Activated CD4-positive, CD25-positive, alpha-beta regulatory T cell treated with anti-CD3 and anti-CD28 coated beads, Interleukin-2, amount 50 U/mL, for 24 hours (primary cell): ENCODE results near the gene FRMD1.

Experiments used
- ATAC-seq, 2 donors: fragments of 150-1000 bp; cut with Tn5 transposase; one replicate each; pipeline ENCODE4 v1.10.0; 2021; ENCODE audit warnings: mild to moderate bottlenecking in 1 of 2, moderate library complexity in 1 of 2

Gene FRMD1

DNA sequence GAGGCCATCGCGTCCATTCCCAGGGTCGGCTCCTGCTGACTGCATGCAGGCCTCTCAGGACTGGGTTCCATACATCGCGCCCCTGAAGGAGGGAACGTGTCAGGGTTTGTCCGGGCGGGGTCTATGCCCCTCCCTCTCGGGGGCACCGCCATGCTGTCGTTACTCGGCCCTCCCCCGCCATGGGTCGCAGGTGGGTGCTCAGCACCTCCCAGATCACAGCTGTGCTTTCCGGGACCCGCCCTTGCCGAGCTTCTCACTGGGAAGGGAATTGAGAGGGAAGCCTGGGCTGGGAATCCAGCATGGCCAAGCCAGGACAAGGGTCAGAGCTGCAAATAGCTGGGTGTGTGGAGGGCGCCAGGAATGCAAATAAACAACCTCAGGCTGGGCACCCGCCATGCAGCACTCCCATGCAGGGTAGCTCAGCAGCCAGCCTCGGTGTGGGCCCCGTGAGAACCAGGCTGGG lies at the start of gene FRMD1:
TSS of gene FRMD1 (minus strand) at position 270 of the 463 bp plus-strand sequence. CDS start at position 152, 118 bp downstream.
- ATAC-seq, result no peak

- no peak for ATAC-seq
Observed at GRCh38 chr6:168128006-168128630, 49.1 kb upstream of the FRMD1 start.

DNA sequence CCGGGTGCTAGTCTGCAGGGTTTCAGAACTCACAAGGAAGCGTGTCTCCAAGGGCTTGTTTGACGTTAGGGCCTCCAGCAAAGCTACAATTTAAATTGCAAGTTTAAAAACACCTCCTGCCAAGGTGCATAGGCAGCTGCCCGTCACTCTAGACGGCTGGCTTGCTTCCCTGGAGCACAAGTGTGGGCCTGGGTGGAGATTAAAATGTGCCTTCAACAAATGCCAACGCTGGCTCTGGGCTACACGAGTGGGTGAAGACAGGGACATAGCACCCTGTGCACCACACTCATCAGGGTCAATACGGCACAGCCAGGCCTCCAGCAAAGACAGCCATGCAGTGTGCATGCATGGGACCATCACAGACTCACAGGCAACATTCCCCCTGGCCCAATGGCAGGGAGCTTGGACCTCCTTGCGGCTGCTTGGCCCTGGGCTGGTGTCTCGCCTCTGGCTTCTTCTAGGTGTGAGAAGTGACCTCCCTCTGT lies 48.4 kb upstream of the FRMD1 start:
- ATAC-seq, result no peak

DNA sequence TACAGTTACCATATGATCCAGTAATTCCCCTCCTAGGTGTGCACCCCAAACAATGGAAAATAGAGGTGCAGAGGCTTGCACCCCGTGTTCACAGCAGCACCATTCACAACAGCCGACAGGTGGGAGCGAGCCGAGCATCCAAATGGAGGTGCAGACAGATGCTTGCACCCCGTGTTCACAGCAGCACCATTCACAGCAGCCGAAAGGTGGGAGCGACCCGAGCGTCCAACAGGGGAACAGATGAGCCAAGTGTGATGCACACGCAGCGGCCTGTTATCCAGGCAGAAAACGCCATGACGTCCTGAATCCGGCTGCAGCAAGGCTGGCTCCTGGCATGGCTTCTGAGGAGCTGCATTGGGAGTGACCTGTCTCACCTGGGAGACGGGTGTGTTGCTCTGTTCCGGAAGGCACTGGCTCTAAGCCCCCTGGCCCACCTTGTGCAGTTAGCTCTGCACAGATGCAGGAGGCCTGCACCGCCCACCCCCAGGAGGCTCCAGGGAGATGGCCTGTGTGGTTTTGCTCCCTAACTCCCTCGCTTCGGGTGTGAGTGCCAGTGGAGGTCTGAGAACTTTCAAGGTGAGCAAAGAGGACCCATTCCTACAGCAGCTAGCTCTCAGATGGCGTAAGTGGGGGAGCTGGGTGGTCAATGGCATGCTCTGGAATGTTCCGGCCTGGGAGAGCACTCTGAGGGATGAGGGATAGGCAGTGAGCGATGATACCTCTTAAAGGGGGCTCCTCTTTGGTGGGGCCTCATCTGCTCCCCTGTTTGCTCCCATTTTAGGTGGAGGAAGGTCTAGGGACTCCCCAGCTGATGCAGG lies 47.8 kb upstream of the FRMD1 start:
- ATAC-seq, result no peak

DNA sequence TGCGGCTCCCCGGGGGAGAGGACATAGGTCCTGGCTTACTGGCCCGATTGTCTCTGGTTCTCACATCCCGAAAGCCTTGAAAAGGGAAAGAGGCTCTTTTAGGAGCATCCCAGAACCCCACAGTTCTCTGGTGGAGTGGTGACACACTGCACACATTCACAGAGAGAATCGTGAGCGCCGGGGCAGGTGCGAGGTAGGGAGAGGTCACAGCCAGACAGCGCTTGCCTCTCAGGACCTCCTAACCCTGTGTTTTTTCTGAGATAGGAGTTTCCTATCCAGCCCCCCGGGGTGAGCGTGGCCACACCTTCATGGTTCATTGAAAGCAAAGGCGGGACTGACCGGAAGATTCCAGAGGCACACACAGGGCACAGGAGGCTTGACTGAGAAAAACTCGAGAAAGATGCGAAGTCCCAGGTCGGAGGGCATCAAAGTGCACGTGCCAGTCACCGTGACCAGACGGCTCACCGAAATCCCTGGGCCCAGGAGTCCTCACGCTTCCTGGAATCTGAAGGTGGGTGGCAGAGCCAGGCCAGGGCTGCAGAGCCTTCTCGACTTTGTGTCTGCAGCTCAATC lies 46.5 kb upstream of the FRMD1 start:
- ATAC-seq, result no peak

- no peak for ATAC-seq
Observed at GRCh38 chr6:168124921-168125320, 45.9 kb upstream of the FRMD1 start.

DNA sequence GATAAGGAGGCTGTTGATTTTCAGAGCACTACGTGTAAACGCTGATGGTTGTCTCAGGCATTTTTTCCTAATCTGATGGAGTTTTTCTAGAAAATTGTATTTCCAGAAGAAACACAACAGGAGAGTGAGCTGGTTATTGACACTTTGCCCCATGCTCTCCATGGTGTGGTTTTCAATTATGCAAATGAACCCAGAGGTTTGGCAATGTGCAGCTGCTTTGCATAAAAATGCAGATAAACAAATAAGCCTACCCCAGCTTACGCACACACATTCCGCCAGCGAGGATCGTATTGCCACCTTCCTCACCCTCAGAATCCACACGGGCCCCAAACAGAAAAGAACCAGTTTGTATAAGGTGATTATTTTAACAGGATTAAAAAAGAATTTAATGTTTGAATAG lies 45.1 kb upstream of the FRMD1 start:
- no peak for ATAC-seq

- no peak for ATAC-seq
Observed at GRCh38 chr6:168123165-168123911, 44.3 kb upstream of the FRMD1 start.

DNA sequence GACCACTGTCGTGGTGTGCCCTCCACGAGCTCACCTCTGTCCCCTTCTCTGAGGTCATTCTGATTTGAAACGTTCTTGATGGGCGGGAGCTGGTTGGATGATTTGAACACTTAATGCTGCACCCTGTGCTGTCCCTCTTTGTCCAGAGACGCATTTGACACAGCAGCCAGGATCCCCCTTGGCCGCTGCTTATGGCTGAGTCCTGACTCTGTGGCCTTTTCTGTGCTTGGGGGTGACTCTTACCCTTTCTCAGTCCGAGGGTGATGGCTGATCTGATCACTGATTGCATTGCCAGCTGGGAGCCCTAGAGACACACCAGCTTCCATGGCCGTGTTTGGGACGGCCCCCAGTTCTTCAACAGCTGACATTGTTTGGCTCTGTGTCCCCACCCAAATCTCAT lies 43.5 kb upstream of the FRMD1 start:
- ATAC-seq, result no peak

- no peak for ATAC-seq
Observed at GRCh38 chr6:168122011-168122410, 43.0 kb upstream of the FRMD1 start.

- ATAC-seq, result no peak
Observed at GRCh38 chr6:168121303-168121665, 42.3 kb upstream of the FRMD1 start.

DNA sequence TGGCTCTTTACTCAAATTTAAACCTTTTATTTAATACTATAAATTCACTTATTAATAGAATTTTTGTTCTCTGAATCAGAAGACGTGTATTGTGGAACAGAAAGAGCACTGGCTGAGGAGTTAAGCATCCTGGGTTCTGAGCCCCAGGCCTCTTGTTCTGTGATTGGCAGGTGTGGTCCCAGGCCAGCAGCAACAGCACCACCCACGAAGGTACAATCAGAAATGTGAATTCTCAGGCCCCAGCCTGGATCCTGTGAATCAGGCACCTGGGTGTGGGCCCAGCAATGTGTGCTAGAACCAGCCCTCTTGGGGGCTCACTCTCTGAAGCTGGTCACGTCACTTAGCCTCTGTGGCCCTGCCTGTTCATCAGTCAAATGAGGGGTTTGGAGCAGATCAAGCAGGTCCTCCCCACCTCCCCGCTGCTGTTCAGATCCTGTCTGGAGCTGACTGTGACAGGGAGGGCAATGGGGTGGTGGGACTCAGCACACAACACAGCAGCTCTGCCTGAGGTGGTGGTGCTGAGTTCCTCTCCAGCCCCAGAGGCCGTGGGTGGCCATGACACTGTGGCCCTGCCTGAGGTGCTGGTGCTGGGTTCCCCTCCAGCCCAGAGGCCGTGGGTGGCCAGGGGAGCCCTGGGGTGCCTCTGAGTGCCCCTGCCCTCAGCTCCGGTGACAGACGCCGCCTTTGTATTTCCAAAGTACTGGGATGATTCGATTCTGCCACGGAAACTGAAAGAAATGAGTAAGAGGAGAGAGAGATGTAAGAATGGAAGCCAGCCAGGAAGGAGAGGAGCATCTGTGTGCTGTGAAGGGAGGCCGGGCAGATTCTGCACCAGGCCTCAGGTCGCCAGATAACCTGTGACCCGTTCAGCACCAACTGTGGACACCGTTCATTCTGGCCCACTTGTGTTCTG lies 41.6 kb upstream of the FRMD1 start:
- no peak for ATAC-seq

GRCh38 chr6:168119539-168119938 lies 40.5 kb upstream of the FRMD1 start:
- no peak for ATAC-seq

DNA sequence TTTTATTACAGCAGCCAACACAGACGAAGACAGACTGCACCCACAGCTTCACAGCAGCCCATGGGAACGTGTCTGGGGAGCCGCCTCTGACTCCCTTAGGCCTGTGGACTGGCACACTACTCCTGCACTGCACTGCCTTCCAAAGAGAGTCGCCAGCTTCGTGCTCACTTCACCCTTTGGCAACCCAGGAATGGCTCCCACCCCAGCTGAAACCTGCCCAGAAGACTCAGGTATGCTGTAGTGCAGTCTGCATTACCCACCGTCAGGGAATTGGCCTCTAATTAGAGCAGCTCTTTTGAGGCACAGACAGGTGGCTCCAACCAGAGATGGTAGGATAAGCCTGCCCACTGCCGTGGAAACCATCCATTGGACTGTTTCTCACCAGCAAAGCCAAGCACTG lies 39.9 kb upstream of the FRMD1 start:
- ATAC-seq, result no peak

DNA sequence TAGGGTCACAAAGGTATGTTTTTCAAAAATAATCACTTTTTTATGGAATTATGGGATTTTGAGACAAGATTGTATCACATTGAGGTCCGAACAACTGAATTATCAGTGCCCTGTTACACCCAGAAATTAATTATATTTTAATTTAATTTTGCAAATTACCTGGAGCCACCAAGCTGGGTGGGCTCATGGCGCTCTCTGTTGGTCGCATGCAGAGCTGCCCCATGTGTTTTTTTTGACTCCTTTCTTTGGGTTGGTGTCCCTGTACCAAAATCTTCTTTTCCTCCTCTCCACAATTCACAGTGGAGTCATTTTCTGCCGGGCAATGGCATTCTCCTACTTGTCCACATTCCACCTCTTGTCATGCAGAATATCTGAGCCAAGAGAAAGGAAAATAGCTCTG lies 38.9 kb upstream of the FRMD1 start:
- ATAC-seq, result no peak

DNA sequence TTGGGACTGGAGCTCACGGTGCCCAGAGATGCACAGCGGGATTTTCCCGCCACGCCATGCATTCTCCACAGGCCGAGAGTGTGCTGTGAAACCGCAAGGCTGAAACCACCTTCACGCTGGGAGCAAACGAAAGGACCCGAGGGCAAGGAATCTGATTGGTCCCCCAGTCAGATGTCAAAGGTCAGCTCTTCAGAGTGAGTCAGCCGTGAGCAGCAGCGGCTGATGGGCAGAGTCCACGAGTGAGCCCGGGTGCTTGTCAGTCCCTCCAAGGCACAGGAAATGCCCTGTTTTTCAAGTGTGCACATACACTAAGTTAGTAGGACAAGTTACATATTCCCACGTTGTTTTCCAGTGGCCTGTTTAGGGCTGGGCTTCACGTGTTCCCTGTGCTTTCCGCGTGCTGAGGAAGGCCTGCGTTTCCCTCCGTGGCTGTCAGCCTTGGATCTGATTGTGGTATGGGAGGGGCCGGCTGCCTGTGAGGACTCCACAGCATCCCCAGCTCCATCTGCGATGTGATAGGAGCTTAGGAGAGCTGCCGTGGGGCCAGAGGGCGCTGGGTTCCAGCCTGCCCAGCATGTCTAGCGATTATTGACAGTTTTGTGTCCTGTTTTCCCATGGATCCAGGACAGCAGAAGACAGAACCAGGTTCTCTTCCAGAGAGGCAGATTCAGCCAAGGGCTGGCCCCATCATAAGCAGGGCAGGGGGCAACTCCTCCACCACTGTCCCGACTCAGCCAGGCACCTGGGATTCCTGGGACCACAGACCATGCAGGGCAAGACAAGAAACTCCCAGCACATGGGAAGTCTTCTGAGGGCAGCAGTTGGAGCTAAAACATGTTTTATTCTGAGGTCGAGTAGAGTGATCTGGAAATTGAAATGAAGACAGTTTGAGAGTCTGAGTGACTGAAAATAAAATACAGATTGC lies 38.2 kb upstream of the FRMD1 start:
- no peak for ATAC-seq

GRCh38 chr6:168116438-168116974 lies 37.5 kb upstream of the FRMD1 start:
- no peak for ATAC-seq

DNA sequence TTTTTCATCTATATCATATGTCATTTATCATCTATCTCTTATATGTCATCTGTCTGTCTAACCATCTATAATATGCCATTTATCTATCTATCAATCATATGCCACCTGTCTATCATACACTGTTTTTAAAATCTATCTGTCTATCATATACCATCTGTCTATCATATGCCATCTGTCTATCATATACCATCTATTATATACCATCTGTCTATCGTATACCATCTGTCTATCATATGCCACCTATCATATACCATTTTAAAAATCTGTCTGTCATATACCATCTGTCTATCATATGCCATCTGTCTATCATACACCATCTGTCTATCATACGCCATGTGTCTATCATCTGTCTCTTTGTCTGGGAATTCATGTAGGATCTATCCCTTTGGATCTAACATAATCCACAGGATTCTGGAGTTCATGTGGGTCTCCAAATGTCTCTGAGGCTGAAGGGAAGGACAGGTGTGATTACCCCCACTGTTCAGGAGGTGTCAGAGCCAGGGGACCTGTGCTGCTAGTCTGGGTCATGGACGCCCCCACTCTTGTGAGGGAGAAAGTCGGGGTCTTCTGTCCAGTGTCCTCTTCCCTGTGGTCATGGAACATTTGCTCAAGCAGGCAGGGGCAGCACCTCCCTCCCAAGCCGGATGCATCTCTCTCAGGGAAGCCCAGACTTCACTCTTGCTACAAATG lies 36.9 kb upstream of the FRMD1 start:
- ATAC-seq, result no peak

- ATAC-seq, result no peak
Observed at GRCh38 chr6:168113226-168113625, 34.2 kb upstream of the FRMD1 start.

- no peak for ATAC-seq
Observed at GRCh38 chr6:168111911-168112310, 32.9 kb upstream of the FRMD1 start.
